Measurements from ENCODE around the gene TMPRSS11F.

Gene TMPRSS11F

GRCh38 chr4:68079928-68080327, 49.7 kb downstream of the TMPRSS11F start:
- DNase-seq (ENCODE audit: insufficient read length, low spot score) = no peak
- no peak for FAIRE-seq

GRCh38 chr4:68077737-68078136, 51.9 kb downstream of the TMPRSS11F start:
- DNase-seq (ENCODE audit: insufficient read length, low spot score) (no peak), FAIRE-seq (no peak)

GRCh38 chr4:68077301-68077700, 52.4 kb downstream of the TMPRSS11F start:
- no peak for FAIRE-seq
- DNase-seq (ENCODE audit: insufficient read length, low spot score) = no peak

- DNase-seq (ENCODE audit: insufficient read length, low spot score) = no peak
- FAIRE-seq = no peak
Observed at GRCh38 chr4:68076194-68076593, 53.5 kb downstream of the TMPRSS11F start.

GRCh38 chr4:68074397-68074796, 55.3 kb downstream of the TMPRSS11F start:
- FAIRE-seq = no peak
- DNase-seq (ENCODE audit: insufficient read length, low spot score) = no peak

GRCh38 chr4:68070302-68070701, 59.4 kb downstream of the TMPRSS11F start:
- FAIRE-seq (no peak), DNase-seq (ENCODE audit: insufficient read length, low spot score) (no peak)

GRCh38 chr4:68062501-68062900, 67.2 kb downstream of the TMPRSS11F start:
- DNase-seq (ENCODE audit: insufficient read length, low spot score) = no peak
- no peak for FAIRE-seq

GRCh38 chr4:68038272-68038671, 91.4 kb downstream of the TMPRSS11F start:
- FAIRE-seq = no peak
- no peak for DNase-seq (ENCODE audit: insufficient read length, low spot score)

GRCh38 chr4:68021185-68021584, 108.5 kb downstream of the TMPRSS11F start:
- DNase-seq (ENCODE audit: insufficient read length, low spot score) (no peak), FAIRE-seq (no peak)

GRCh38 chr4:68011684-68012083, 118.0 kb downstream of the TMPRSS11F start:
- FAIRE-seq = no peak

More at GRCh38 chr4:68011684-68012083, 118.0 kb downstream of the TMPRSS11F start:
- no peak for DNase-seq (ENCODE audit: insufficient read length, low spot score)

Measured in GM19239 (cell line).